SIG-M5 treated with dmso at 0.1 percent for 504 hours (cell line): ENCODE results near the gene RBM5.

Source experiments
- DNase-seq: peaks from one replicate; lab custom pipeline; 2025; ENCODE audit not compliant: unreplicated experiment; lab: John Stamatoyannopoulos, UW

Gene RBM5

DNA sequence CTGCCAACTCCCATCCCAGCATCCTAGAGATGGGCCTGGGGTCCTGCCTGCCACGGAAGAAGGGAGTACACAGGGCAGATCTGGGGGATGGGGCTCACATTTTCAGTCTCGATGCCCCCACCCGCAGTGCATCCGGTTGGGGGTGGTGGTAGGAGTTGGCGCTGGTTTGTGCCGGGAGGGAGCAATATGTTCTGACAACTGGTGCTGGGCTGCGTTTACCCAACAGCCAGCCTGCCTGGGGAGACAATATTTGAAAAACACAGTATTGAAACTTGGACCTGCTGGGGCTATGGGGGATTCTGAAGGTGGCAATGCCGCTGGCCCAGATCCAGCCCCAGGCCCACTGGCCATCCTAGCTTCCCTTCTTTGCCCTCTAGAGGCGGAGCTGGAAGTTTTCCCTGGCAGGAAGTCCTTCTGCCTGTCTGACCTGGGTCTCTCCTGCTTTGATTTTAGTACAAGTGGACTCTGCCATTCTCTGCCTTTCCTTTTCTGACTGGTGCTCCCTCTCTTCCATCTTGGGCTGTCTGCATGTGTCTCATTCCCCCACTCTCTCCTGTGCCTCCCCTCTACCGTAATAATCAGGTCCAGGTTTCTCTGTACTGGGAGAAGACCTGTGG, 69.9 kb downstream of the RBM5 start:
- no peak for DNase-seq

DNA sequence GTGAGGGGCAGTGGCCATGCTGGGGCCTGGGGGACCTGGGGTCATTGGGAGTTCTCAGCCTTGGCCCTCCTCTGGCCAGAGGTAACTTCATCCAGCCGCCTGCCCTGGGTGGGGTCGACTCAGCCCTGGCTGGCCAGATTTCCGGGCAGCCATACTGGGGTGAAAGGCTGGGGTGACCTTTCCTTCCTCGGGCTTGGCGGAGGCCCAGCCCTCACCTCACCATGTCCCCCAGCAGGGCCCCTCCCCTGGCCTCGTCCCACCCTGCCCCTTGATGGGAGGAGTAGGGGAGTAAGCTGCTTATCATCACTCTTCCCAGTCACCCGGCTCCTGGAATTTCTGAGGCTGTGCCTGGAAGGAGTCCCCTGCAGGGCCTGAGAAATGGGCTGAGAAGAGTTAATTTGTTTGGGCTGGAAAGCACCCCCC, 71.9 kb downstream of the RBM5 start:
- no peak for DNase-seq

DNA sequence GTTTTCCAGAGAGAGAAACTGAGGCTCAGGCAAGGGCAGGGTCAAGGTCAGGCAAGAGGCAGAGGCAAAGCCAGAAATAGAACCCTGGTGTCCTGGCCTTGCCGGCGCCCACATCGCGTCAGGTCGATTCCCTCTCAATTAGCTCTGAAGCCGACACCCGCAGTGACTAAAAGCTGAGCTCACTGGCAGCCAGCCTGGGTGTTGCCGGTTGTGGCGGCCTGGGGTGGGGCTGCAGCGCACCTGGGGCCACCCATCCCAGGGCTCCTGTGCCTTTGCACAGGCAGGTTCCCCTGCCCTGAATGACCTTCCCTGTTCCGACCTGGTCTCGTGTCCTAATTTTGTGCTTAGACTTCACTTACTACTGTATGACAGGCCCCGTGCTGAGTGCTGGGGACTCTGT, 72.6 kb downstream of the RBM5 start:
- DNase-seq, result no peak

DNA sequence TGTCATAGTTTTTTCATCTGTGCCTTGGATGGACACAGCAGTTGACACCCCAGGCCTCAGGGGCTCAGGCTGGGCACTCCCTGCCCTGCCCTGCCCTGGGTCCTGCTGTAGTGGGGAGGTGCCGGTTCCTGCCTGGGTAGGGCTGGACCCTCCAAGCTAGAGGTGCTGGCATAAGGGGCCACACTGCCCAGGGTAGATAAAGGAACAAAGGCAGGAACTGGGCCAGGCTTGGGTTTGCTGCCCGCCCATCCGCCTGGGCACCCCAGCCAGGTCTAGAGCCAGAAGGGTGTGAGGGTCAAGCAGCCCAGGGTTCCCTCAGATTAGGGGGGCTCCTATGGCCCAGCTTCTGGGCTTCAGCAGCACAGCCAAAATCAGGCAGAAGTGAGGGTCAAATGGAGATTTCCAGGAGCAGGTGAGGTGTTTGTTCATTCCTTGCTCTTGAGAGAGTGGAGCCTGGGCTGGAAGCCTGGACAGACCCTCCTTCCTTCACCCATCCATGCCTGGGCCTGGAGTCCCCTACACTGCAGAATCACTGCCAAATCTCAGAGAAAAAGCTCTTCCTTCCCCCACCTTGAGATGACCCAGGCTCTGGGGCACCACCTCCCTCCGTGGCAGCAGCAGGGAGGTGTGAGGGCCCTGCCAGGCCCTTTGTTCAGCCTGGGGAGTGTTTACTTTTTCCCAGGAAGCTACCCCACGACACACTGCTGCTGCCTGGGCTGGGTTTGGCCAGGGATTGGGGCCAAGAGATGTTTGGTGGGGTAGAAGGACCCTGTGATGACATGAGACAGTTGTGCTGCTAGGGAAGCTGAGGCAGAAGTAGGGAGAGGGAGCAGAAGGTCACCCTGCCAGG, 73.5 kb downstream of the RBM5 start:
- DNase-seq, result no peak

DNA sequence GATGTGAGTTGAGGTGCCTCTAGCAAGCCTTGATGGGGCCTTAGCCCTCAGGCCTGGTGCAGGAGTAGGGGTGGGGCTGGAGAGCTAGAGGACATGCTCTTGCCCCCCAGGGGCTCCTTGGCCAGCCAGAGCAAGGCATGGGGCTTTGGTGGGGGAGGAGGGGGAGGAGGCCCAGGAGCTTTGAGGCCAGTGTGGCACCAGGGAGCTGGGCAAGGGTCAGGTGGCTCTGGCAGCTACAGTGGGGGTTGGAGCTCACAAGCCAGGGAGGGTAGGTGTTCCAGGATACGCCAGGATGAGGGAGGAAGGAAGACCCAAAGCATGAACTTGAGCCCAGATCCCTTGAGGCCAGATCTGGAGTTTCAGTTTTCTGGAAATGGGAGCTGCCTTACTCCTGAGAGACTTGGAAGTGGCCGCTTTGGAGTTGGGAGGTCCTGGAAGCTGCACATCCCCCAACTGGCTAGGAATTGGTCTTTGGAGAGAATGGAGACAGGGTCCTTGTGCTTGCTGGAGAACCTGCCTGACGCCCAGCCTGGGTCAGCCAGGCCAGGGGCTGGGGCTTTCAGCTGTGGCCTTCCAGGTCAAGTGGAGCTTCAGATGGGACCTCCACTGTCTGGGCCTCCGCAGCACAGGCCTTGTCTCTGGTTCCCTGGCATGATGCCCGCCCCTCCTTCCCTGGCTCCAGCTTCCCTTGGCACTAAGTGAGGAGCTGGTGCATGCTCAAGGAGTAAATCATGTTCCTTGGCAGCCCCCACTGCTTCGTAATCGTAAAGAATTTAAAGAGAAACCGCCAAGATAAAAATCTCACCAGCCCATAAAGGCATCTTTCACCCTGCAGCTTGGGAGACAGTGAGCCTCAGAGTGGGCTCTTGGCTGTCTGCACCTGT, 75.1 kb downstream of the RBM5 start:
- DNase-seq, result no peak

DNA sequence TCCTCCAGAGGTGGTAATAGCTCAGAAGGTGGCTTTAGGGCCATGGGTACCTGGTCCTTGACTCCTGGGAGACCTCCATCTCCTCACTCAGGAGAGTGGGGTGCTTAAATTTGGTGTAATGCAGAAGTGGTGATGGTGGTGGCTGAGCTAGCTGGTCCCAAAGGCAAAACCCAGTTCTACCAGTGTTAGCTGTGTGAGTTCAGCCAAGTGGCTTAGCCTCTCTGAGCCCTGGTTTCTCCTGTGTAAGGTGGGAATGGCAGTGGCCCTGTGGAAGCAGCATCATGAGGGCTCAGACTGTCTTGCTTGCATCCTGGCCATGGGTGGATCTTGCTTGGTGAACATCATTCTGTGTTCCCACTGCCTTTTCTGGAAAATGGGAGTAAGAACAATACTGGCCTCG, 75.8 kb downstream of the RBM5 start:
- no peak for DNase-seq

DNA sequence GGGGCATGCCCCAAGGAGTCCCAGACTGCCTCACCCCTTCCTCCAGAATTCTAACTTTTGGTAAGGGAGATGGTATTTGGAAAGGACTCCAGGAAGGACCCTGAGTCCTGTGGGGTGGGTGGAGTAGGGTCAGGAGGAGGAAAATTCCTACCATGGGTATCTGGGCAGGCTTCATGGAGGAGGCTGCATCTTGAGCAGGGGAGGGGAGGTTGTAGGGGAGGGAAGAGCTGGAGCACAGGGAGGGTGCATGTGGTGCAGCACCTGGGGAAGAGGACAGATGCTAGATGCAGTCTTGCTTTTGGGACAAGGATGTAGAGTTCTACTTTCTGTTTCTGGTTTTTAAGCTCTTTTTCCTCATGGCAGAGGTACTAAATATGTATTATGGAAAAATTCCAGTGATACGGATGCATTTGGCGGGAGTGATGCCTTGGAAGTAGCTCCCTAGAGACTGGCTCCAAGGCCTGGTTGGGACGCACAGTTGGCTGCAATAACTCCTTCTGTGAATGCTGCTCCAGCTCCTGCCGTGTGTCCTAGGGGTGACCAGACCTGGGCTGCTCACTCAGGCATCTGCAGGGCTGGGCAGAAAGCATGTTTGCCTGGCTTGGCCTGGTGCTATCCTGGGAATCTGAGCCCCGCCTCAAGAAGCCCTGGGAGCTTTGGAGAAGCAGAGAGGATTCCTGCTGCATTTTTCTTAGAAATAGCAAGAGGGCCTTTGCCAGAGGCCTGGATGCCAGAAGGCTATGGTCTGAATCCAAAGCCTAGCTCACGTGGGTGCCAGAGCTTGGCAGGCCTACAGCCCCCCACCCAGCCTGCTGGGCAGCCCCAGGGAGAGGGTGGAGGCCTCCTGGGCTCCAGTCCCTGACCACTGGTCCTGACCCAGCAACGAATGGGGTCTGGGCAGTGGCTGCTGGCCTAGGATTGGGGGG, 76.5 kb downstream of the RBM5 start:
- no peak for DNase-seq

DNA sequence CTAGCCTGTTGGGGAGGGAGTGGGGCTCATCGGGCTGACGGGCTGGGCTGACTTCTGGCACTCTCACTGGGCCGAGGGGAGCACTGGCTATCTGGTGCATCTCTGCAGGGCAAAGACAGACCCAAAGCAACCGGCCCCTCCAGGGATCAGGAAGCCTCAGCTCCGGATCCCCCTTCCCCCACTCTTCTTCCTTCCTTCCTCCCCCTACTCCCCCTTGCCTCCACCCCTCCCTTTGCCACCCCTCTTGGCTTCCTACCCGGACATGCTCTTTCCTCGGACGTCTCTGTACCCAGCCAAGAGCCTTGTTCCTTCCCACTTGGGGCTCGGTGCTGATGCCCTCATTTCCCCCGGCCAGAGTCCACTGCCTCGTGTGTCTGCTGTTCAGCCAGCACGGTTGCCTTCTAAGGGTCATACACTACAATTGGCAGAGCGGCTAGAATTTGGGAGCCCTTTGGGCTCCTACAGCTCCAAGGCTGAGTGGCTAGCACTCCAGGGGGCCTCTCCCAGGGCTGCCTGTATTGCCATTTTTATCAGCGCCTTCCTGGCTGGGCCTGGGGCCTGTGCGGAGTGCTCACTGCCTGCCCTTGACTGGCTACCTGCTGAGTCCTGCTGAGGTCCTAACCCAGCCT, 77.3 kb downstream of the RBM5 start:
- no peak for DNase-seq

DNA sequence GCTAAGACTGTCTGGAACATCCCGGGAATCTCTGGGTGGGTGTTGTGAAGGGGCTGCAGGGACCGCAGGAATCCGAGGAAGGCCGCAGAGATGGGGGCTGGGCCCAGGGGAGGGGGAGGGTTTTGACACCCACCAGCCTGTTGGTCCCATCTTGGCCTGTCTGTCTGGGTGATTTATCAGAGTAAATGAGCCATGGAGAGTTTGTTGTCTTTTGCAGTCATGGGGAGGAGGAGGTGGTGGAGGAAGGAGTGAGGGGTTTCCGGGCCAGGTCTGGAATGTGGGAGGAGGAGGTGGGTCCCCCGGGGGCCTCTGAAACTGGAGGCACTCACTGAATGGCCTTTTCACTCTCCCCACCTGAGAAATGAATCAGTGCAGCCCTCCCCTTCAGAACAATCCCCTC, 77.9 kb downstream of the RBM5 start:
- DNase-seq, result no peak

DNA sequence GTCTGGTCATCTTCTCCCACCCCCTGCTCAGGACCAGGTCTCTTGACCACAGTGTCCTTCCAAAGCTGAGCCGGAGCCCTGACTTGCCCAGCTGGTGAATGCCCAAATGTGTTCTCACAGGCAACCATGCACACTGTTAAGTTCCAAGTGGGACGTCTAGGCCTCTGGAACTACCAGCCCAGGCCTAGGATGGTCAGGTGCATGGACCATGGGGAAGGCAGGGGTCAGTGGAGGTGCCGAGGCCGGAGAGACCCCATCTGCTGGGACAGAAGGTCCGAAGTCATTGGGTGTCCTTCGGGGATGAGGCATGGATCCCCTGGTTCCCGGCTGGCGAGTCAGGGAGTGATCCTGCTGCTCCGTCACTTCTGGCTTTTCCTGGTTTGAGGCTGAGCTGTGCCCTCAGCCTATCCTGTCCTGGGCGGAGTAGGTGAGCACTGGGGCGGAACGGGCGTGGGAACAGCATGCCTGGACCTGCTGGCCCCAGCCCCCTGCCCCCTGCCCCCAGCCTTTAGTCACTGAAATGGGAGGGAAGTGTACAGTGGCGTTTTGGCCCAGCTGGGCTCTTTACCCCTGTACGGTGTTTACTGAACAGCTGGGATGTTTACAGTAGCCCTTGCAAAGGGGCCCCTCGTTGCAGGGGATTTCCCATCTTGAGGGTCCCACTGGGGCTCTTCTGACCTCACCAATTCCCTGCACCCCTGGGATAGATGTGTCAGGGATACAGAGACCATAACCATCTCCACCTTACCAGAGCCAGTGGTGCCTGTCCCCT, 78.5 kb downstream of the RBM5 start:
- DNase-seq, result no peak

DNA sequence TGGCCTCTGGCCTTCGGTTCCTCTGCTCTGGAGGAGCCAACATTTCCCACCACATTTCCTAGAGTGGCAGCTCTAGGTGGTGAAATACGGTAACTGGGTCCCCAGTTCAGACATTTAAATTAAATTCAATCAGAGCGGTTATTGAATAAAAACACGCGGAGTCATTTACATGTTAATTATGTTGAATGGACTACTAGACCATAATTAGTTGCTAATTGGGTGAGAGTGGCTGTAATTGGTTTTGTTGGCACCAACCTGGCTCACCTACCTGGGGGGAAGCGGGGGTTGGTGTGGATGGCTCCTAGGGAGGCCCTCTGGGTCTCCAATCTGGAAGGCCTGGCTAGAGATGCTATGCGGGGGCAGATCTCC, 79.1 kb downstream of the RBM5 start:
- DNase-seq, result no peak

DNA sequence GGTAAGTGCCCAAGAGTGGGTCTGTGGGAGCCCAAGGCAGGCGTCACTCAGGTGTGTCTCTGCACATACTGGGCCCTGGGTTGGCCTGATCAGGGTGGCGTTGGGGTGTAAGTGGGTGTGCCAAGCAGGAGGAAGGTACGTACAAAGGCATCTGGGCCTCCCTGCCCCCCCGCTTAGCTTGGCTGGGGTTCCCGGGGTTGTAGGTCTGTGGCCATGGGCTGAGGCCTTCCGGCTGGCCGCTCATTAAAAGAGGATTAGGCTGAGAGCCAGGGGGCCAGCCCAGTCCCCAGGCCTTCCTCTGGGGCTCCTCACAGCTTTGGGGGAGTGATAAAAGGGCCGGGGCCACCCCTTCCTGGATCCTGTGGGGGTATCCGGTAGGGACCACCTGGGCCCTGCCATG, 79.7 kb downstream of the RBM5 start:
- no peak for DNase-seq
